Breast epithelium (tissue), 4 donors: Measurements from ENCODE around the gene TRPV3. TPM values are rescaled to one million over a fixed set of nuclear protein-coding genes. Genes with fewer than 3 reads are reported as not detected.

Experiments used
- DNase-seq, 2 donors: peaks; one replicate each; pipeline ENCODE4 v3.0.0-alpha.2; 2019; ENCODE audit warnings: low spot score in 2 of 2
- H3K27ac ChIP-seq, 2 donors: fragments of 200-600 bp; sonication (generic) in 1 of 2; one replicate each; pipeline ENCODE4 v1.5.1; 2016 to 2019; ENCODE audit warnings: mild to moderate bottlenecking in 1 of 2
- H3K27me3 ChIP-seq, 2 donors: fragments of 200-600 bp; sonication (generic) in 1 of 2; one replicate each; pipeline versions ENCODE4 v1.5.1 to v1.6.0; 2017 to 2019; ENCODE audit warnings: control low read depth in 1 of 2, mild to moderate bottlenecking in 1 of 2
- H3K36me3 ChIP-seq: fragments of 200-600 bp; one replicate; pipeline ENCODE4 v1.5.1; 2019
- H3K4me1 ChIP-seq, 2 donors: fragments of 200-600 bp; sonication (generic); one replicate each; pipeline ENCODE4 v1.5.1; 2016 to 2019; ENCODE audit warnings: control low read depth in 1 of 2
- H3K4me3 ChIP-seq, 3 donors: fragments of 200-600 bp; sonication (generic); 1 replicate in 2 of 3; 2 replicates in 1 of 3; pipeline ENCODE4 v1.5.1; 2016 to 2019; ENCODE audit warnings: mild to moderate bottlenecking in 3 of 3, moderate library complexity in 2 of 3
- H3K9me3 ChIP-seq, 2 donors: fragments of 200-600 bp; sonication (generic) in 1 of 2; one replicate each; pipeline ENCODE4 v1.5.1; 2016 to 2019; ENCODE audit warnings: control low read depth in 1 of 2
- POLR2A ChIP-seq: fragments of 450-650 bp; IDR thresholded peaks from one replicate; pipeline ENCODE4 v1.6.1; 2016; ENCODE audit warnings: antibody characterized with exemption, mild to moderate bottlenecking, moderate library complexity
- POLR2AphosphoS5 ChIP-seq, 3 donors: sonication (generic); formaldehyde crosslinking; IDR thresholded peaks; one replicate each; pipeline ENCODE4 v1.6.1; 2017; ENCODE audit warnings: antibody characterized with exemption in 3 of 3
- intact Hi-C: fragments of 100-400 bp; cut with DNase I; formaldehyde crosslinking; loops from one replicate; pipeline ENCODE4 v1.15.1; 2023; ENCODE audit warnings: low total_unique reads
- total RNA-seq, 3 donors: library from RNA; depleted of rRNA; stranded (reverse); fragments of >200 nt; gene quantifications; one replicate each; pipeline ENCODE4 v1.1.0, GENCODE V29; 2016
- TF ChIP-seq, protein P1 (sequence below), 3 donors: fragments of 450-650 bp; IDR thresholded peaks; one replicate each; pipeline ENCODE4 v1.5.1; 2016 to 2017; ENCODE audit warnings: antibody characterized with exemption in 3 of 3, mild to moderate bottlenecking in 3 of 3, moderate library complexity in 3 of 3

Gene TRPV3
- total RNA-seq, 3 donors from 2014 or later, result 0.98 to 1.1 (median 1.0) TPM

DNA sequence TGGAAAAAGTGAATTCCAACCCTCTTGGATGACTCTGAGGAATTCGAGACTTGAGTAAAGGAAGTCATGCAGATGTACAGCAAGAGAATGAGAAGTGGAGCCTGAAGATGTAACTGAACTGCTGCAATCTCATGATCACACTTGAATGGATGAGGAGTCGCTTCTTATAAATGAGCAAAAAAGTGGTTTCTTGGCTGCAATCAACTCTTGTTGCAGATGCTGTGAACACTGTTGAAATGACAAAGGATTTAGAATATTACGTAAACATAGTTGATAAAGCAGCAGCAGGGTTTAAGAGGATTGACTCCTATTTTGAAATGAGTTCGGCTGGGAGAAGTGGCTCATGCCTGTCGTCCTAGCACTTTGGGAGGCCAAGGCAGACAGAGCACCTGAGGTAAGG lies 56.3 kb downstream of the TRPV3 start:
- TF ChIP-seq POLR2AphosphoS5 (IDR thresholded peaks at IDR 0.05) (no peak), POLR2A (no peak)
- TF ChIP-seq, protein P1, sequence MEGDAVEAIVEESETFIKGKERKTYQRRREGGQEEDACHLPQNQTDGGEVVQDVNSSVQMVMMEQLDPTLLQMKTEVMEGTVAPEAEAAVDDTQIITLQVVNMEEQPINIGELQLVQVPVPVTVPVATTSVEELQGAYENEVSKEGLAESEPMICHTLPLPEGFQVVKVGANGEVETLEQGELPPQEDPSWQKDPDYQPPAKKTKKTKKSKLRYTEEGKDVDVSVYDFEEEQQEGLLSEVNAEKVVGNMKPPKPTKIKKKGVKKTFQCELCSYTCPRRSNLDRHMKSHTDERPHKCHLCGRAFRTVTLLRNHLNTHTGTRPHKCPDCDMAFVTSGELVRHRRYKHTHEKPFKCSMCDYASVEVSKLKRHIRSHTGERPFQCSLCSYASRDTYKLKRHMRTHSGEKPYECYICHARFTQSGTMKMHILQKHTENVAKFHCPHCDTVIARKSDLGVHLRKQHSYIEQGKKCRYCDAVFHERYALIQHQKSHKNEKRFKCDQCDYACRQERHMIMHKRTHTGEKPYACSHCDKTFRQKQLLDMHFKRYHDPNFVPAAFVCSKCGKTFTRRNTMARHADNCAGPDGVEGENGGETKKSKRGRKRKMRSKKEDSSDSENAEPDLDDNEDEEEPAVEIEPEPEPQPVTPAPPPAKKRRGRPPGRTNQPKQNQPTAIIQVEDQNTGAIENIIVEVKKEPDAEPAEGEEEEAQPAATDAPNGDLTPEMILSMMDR (IDR thresholded peaks at IDR 0.05), result no peak
- H3K36me3 ChIP-seq, result no peaks in the 10 kb centered on the region
- H3K27ac ChIP-seq, result no peak overlapping the region
- no peak for DNase-seq
- H3K4me3 ChIP-seq, result no peak overlapping the region
- intact Hi-C loops, result no loop called here
- peaks cover 0 to 4% of the 10 kb centered on the region in 2 donors for H3K9me3 ChIP-seq
- H3K4me1 ChIP-seq, result no peaks in the 10 kb centered on the region
- no peaks in the 10 kb centered on the region for H3K27me3 ChIP-seq

DNA sequence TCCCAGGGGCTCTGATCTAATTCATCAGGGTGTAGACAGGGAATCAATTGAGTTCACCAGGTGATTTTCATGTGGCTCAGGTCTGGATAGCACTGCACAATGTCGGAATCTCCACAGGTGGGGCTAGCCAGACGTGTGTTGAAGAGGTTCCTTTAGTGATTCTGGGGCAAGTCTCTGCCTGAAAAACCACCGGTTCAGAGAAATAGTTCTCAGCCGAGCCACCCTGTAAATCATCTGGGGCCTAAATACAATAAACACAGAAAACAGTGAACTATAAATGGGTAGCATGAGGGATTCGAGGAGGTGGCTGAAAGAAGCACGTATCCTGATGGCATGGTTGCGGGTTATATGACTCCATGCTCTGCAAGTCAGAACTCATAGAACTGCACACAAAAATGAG lies 60.5 kb downstream of the TRPV3 start:
- intact Hi-C loops, result no loop called here

DNA sequence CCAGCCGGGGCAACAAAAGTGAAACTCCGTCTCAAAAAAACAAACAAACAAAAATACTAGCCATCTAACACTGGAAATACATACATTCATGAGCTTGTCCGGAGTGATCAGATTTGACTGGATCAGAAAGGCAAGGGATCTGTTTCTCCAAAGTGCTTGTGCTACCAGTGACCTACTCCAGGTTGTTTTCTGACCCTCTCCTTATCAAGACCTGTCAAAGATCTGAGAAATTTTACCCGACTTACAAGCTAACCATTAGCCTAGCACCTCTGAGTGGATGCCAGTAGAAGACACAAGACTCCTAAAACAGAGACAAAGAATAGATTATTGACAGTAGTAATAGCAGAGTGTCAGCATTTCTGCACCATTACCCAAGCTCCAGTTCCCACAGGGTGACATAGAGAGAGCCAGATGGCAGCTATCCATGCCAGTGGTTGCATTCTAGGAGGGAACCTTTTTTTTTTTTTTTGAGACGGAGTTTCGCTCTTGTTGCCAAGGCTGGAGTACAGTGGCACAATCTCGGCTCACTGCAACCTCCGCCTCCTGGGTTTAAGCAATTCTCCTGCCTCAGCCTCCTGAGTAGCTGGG lies 72.0 kb downstream of the TRPV3 start:
- H3K27ac ChIP-seq, result no peak overlapping the region
- no peaks in the 10 kb centered on the region for H3K9me3 ChIP-seq
- DNase-seq, result no peak
- TF ChIP-seq POLR2A, result no peak
- H3K4me1 ChIP-seq, result no peaks in the 10 kb centered on the region
- no peak overlapping the region for H3K4me3 ChIP-seq
- H3K36me3 ChIP-seq, result no peaks in the 10 kb centered on the region
- intact Hi-C loops, result no loop called here
- H3K27me3 ChIP-seq, result no peaks in the 10 kb centered on the region

More for the DNA sequence above, 60.5 kb downstream of the TRPV3 start:
- H3K27me3 ChIP-seq, result no peaks in the 10 kb centered on the region
- no peak for DNase-seq
- H3K27ac ChIP-seq, result no peak overlapping the region
- H3K4me1 ChIP-seq, result no peaks in the 10 kb centered on the region
- no peaks in the 10 kb centered on the region for H3K36me3 ChIP-seq
- H3K4me3 ChIP-seq, result no peak overlapping the region
- peaks cover 0 to 4% of the 10 kb centered on the region in 2 donors for H3K9me3 ChIP-seq
- TF ChIP-seq POLR2A, result no peak
- TF ChIP-seq, protein P1 (IDR thresholded peaks at IDR 0.05), result no peak
- no peak for TF ChIP-seq POLR2AphosphoS5 (IDR thresholded peaks at IDR 0.05)

DNA sequence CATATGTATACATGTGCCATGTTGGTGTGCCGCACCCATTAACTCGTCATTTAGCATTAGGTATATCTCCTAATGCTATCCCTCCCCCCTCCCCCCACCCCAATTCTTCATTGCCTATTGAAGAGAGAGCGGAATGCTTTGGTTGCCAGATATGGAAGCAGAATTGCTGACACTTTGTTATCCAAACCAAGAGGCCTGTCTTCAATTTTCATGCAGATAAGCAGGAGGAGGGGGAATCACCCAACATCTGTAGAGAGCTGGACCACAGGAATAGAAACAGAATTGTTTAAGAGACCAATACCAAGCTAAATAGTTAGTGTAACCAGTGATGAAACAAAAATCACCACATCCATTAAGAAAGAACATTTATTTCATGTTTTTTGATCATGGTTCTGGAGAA lies 74.8 kb downstream of the TRPV3 start:
- H3K9me3 ChIP-seq, result no peaks in the 10 kb centered on the region
- H3K27me3 ChIP-seq, result no peaks in the 10 kb centered on the region
- intact Hi-C loops, result no loop called here
- H3K4me1 ChIP-seq, result no peaks in the 10 kb centered on the region
- TF ChIP-seq POLR2A (no peak), POLR2AphosphoS5 (IDR thresholded peaks at IDR 0.05) (no peak)
- TF ChIP-seq, protein P1 (IDR thresholded peaks at IDR 0.05), result no peak
- H3K4me3 ChIP-seq, result no peak overlapping the region
- no peak for DNase-seq
- no peak overlapping the region for H3K27ac ChIP-seq
- no peaks in the 10 kb centered on the region for H3K36me3 ChIP-seq

DNA sequence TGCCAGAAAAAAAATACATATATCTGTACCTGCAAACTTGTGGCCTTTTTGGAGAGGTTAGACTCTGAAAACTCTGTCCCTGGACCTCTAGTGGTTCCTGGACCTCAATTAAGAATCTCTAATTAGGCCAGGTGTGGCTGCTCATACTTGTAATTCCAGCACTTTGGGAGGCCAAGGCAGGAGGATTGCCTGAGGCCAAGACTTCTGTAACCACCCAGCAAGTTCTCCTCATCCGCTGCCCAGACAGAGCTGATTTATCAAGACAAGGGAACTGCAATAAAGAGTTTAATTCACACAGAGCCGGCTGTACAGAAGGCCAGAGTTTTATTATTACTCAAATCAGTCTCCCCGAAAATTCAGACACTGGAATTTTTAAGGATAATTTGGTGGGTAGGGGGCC lies 77.6 kb downstream of the TRPV3 start:
- H3K4me3 ChIP-seq, result no peak overlapping the region
- TF ChIP-seq, protein P1 (IDR thresholded peaks at IDR 0.05), result no peak
- TF ChIP-seq POLR2AphosphoS5 (IDR thresholded peaks at IDR 0.05), result no peak
- no peak for TF ChIP-seq POLR2A
- no peak overlapping the region for H3K27ac ChIP-seq
- no peak for DNase-seq
- H3K27me3 ChIP-seq, result no peaks in the 10 kb centered on the region
- intact Hi-C loops, result no loop called here
- no peaks in the 10 kb centered on the region for H3K9me3 ChIP-seq
- H3K36me3 ChIP-seq, result no peaks in the 10 kb centered on the region
- no peaks in the 10 kb centered on the region for H3K4me1 ChIP-seq
